Psoas muscle (tissue), 8 donors: ENCODE results near the gene MED20. TPM values are rescaled to one million over a fixed set of nuclear protein-coding genes. Genes with fewer than 3 reads are reported as not detected.

Source experiments
- ATAC-seq, 4 donors: fragments of 200-7000 bp; cut with Tn5 transposase; one replicate each; pipeline ENCODE4 v1.9.1; 2020; ENCODE audit warnings: moderate library complexity in 3 of 4, mild to moderate bottlenecking in 2 of 4
- DNase-seq, 2 donors: peaks; one replicate each; pipeline ENCODE4 v3.0.0-alpha.2; 2020
- H3K27ac ChIP-seq: fragments of 200-600 bp; one replicate; pipeline ENCODE4 v1.8.0; 2022
- H3K27me3 ChIP-seq, 3 donors: fragments of 200-600 bp in 1 of 3; one replicate each; pipeline versions ENCODE4 v1.6.1 to v1.8.0; 2013 to 2022; ENCODE audit warnings: low read length in 2 of 3, mild to moderate bottlenecking in 2 of 3, moderate library complexity in 1 of 3; ENCODE audit not compliant: insufficient read depth in 3 of 3
- H3K36me3 ChIP-seq, 2 donors: fragments of 200-600 bp in 1 of 2; one replicate each; pipeline versions ENCODE4 v1.6.1 to v1.8.0; 2013 to 2022; ENCODE audit warnings: low read depth in 1 of 2, mild to moderate bottlenecking in 1 of 2, moderate library complexity in 1 of 2; ENCODE audit not compliant: insufficient read depth in 1 of 2
- H3K4me1 ChIP-seq: fragments of 200-600 bp; one replicate; pipeline ENCODE4 v1.8.0; 2022
- H3K4me3 ChIP-seq: fragments of 200-600 bp; one replicate; pipeline ENCODE4 v1.8.0; 2022; ENCODE audit warnings: mild to moderate bottlenecking
- H3K9me3 ChIP-seq: fragments of 200-600 bp; one replicate; pipeline ENCODE4 v1.8.0; 2022
- CTCF ChIP-seq: fragments of 200-600 bp; IDR thresholded peaks from one replicate; pipeline ENCODE4 v1.8.0; 2022; ENCODE audit warnings: antibody characterized with exemption
- WGBS, 3 donors: extraction: QIAGEN DNeasy Blood & Tissue Kit; methylation state at CpG; one replicate each; pipeline versions ENCODE4 v1.1.6 to v1.1.7; 2013; 5-methylcytosine and 5-hydroxymethylcytosine counted together
- intact Hi-C, 2 donors: fragments of 100-400 bp; cut with DNase I; formaldehyde crosslinking; loops; one replicate each; pipeline versions ENCODE4 v1.11.0 to v1.14.2; 2022
- polyA plus RNA-seq, 3 donors: library from polyadenylated mRNA; stranded (reverse); fragments of 200-250 nt; gene quantifications; one replicate each; pipeline ENCODE4 v1.2.3, GENCODE V29; 2013
- total RNA-seq, 4 donors: library from RNA; stranded (reverse); fragmentation: NEBNext Ultra II Directional in 2 of 4; extraction: Animal tissue kit (Norgen Biotek cat#: 25700) in 2 of 4; gene quantifications; one replicate each; pipeline versions ENCODE4 v1.2.1 to v1.2.4, GENCODE V29; 2021 to 2023
- donor health status: healthy with polysubstance abuse.
- donor health status: DM: no; HTN: no; CAD: no; lungs with moderate emphysema.
- donor health status: Bipolar disorder and iron deficiency.
- donor health status: healthy.
- donor health status: DM: yes; HTN: yes; CAD: no.
- donor health status: DM: no; HTN: no; CAD: no.
- donor health status: DM: no; HTN: no; CAD: no.
- donor health status: DM: yes; HTN: yes; CAD: no.

Gene MED20
- total and polyA plus RNA-seq, 7 donors, result 9.2 to 28.1 (median 16.4) TPM

DNA sequence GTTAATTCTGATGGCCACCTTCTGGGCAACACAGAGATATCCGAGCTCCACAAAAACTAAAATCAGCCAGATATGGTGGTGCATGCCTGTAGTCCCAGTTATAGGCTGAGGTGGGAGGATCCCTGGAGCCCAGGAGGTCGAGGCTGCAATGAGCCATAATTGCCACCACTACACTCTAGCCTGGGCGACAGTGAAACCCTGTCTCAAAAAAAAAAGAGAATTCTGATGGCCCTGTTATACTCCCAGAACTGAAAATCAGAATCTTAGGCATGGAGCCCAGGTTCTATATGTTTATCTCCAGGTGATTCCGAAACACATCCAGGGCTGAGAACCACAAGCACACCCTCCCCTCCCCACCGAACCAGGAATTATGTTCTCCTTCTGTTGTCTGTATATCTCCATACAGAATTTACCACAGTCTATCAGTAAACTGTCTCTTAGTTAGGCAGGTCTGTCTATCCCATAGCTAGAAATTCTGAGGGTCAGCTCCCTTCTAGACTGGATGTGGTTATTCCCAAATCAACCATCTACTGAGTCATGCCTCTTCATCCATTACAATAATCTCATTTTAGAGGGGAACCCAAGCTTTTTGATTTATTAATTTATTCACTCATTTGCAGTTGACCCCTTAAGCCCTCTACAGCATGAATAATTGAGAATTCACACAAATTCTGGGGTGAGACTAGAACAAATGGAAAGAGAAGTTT lies 45.4 kb upstream of the MED20 start:
- Histone ChIP-seq H3K4me3 (no peak overlapping the region), H3K4me1 (no peaks in the 10 kb centered on the region), H3K27ac (no peak overlapping the region), H3K9me3 (no peaks in the 10 kb centered on the region), H3K36me3 (no peaks in the 10 kb centered on the region), H3K27me3 (no peaks in the 10 kb centered on the region)
- intact Hi-C loops, result no loop called here
- no peak for ATAC-seq
- WGBS, 3 donors, result 70 to 74% (median 71%) methylated on average over 5 of the region's 5 CpGs
- TF ChIP-seq CTCF, result no peak
- DNase-seq, result no peak

DNA sequence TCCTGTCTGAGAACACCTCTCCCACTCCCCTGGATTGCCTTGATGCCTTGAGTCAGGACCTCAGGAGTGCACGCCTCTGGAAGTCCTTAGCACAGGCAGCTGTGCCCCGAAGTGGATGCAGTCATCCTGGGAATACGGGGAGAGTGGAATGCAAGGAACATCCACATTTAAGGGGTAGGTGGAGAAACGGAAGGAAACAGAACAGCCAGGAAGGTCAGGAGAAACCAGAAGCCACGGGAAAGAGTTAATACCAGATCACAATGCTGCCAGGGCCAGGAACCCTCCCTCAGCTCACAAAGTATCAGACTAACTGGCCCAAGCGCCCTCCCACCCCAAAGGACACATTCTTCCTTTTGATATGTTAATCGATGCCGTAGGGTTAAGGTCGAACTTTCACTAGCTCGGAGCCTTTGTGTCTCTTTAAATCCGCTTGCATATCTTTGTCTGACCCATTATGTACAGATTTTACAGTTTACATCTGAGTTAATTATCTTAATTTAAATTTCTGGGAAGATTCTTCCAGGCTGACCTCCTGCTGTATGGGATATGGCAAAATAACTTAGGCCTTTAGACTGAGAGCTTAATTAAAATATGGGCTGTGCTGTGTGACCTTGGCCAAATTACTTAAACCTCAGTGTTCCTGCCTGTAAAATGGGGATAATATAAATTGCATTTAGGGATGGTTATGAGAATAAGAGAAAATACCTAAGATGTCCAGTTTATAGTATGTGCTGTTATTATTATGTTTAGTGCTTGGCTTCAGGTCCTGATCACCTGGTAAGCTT lies 44.7 kb upstream of the MED20 start:
- ATAC-seq, result no peak
- Histone ChIP-seq H3K4me1 (no peaks in the 10 kb centered on the region), H3K4me3 (no peak overlapping the region), H3K36me3 (no peaks in the 10 kb centered on the region), H3K27me3 (no peaks in the 10 kb centered on the region), H3K9me3 (no peaks in the 10 kb centered on the region), H3K27ac (no peak overlapping the region)
- intact Hi-C loops, result no loop called here
- no peak for TF ChIP-seq CTCF
- no peak for DNase-seq
- WGBS, 3 donors, result 57 to 59% (median 57%) methylated on average over 11 of the region's 11 CpGs

DNA sequence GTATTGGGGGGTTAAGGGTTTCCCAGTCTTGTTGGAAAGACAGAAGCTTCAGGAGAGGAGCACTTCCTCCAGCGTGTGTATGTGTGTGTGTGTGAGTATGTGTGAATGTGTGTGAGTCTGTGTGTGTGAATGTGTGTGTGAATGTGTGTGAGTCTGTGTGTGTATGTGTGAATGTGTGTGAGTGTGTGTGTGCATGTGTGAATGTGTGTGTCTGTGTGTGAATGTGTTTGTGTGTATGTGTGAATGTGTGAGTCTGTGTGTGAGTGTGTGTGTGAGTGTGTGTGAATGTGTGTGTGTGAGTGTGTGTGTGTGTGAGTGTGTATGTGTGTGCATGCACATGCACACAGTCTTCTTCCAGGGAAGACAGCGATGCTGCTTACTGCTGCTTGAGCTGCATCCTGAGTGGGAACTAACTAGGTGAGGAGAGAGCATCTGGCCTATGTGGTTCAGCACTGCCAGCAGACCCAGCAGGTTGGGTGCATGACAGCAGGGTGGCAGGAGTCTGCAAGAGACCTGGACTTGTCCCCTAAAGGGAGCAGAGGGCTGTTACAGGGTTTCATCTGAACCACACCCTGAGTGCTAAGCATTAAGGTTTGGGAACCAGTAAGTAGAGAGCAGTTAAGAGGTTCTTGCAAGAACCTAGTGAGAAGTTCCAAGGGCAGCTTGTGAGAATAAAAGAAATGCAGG lies 43.4 kb upstream of the MED20 start:
- intact Hi-C loops, result no loop called here
- H3K9me3 ChIP-seq, result no peaks in the 10 kb centered on the region
- H3K27ac ChIP-seq, result no peak overlapping the region
- DNase-seq (no peak), ATAC-seq (no peak)
- no peaks in the 10 kb centered on the region for H3K4me1 ChIP-seq
- no peaks in the 10 kb centered on the region for H3K27me3 ChIP-seq
- no peaks in the 10 kb centered on the region for H3K36me3 ChIP-seq
- no peak for TF ChIP-seq CTCF
- WGBS, 3 donors, result 62 to 87% (median 73%) methylated on average over 2 of the region's 2 CpGs
- H3K4me3 ChIP-seq, result no peak overlapping the region

GRCh38 chr6:41963371-41963770 lies 42.4 kb upstream of the MED20 start:
- intact Hi-C loops, result no loop called here
- no peak for TF ChIP-seq CTCF
- 43 to 53% (median 44%) methylated on average over 1 of the region's 1 CpG for WGBS, 3 donors
- Histone ChIP-seq H3K4me3 (no peak overlapping the region), H3K27me3 (no peaks in the 10 kb centered on the region), H3K27ac (no peak overlapping the region), H3K9me3 (no peaks in the 10 kb centered on the region), H3K36me3 (no peaks in the 10 kb centered on the region), H3K4me1 (no peaks in the 10 kb centered on the region)
- ATAC-seq (no peak), DNase-seq (no peak)
